ENCODE results near the gene SCRG1.

Gene SCRG1

GRCh38 chr4:173415092-173415491 is 16.2 kb upstream of the SCRG1 start:
- no peak for DNase-seq (ENCODE audit: low read depth, low spot score)
- no peak for TF ChIP-seq CTCF (IDR thresholded peaks at IDR 0.05; ENCODE audit: low read depth, low read length)
- no peak overlapping the region for H3K4me3 ChIP-seq (ENCODE audit: low read depth, low read length)
- in situ Hi-C loops (cut with HindIII; ENCODE audit: low sequenced_read_pairs) = no loop called here

- no peak for DNase-seq (ENCODE audit: low read depth, low spot score)
- H3K4me3 ChIP-seq (ENCODE audit: low read depth, low read length) = no peak overlapping the region
- in situ Hi-C loops (cut with HindIII; ENCODE audit: low sequenced_read_pairs) = no loop called here
- no peak for TF ChIP-seq CTCF (IDR thresholded peaks at IDR 0.05; ENCODE audit: low read depth, low read length)
Measured at GRCh38 chr4:173414456-173414855, 15.5 kb upstream of the SCRG1 start.

- H3K4me3 ChIP-seq (ENCODE audit: low read depth, low read length) = no peak overlapping the region
- in situ Hi-C loops (cut with HindIII; ENCODE audit: low sequenced_read_pairs) = no loop called here
- DNase-seq (ENCODE audit: low read depth, low spot score) = peak; percentile 65
- TF ChIP-seq CTCF (IDR thresholded peaks at IDR 0.05; ENCODE audit: low read depth, low read length) = no peak
Measured at GRCh38 chr4:173413036-173413435, 14.1 kb upstream of the SCRG1 start.

GRCh38 chr4:173411106-173411693 is 12.3 kb upstream of the SCRG1 start:
- no peak for DNase-seq (ENCODE audit: low read depth, low spot score)
- H3K4me3 ChIP-seq (ENCODE audit: low read depth, low read length) = no peak overlapping the region
- TF ChIP-seq CTCF (IDR thresholded peaks at IDR 0.05; ENCODE audit: low read depth, low read length) = no peak
- in situ Hi-C loops (cut with HindIII; ENCODE audit: low sequenced_read_pairs) = no loop called here

GRCh38 chr4:173410079-173410478 is 11.2 kb upstream of the SCRG1 start:
- no peak for DNase-seq (ENCODE audit: low read depth, low spot score)
- in situ Hi-C loops (cut with HindIII; ENCODE audit: low sequenced_read_pairs) = no loop called here
- TF ChIP-seq CTCF (IDR thresholded peaks at IDR 0.05; ENCODE audit: low read depth, low read length) = no peak
- no peak overlapping the region for H3K4me3 ChIP-seq (ENCODE audit: low read depth, low read length)

GRCh38 chr4:173405840-173406606 is 7.1 kb upstream of the SCRG1 start:
- DNase-seq (ENCODE audit: low read depth, low spot score) = no peak
- no peak overlapping the region for H3K4me3 ChIP-seq (ENCODE audit: low read depth, low read length)
- TF ChIP-seq CTCF (IDR thresholded peaks at IDR 0.05; ENCODE audit: low read depth, low read length) = no peak
- in situ Hi-C loops (cut with HindIII; ENCODE audit: low sequenced_read_pairs) = no loop called here
